Left lung (tissue), 10 donors: ENCODE results near the gene NFIA. TPM values are rescaled to one million over a fixed set of nuclear protein-coding genes. Genes with fewer than 3 reads are reported as not detected.

Experiments
- ATAC-seq: fragments of 200-7000 bp; cut with Tn5 transposase; one replicate; pipeline ENCODE4 v1.9.1; 2020; ENCODE audit warnings: moderate library complexity
- DNase-seq, 4 donors: peaks; one replicate each; pipeline ENCODE4 v3.0.0-alpha.2; 2013 to 2020
- H3K27ac ChIP-seq, 2 donors: fragments of 200-600 bp; sonication (generic) in 1 of 2; one replicate each; pipeline versions ENCODE4 v1.5.0 to v1.8.0; 2020 to 2021
- H3K27me3 ChIP-seq, 2 donors: fragments of 200-600 bp; sonication (generic) in 1 of 2; one replicate each; pipeline versions ENCODE4 v1.5.0 to v1.8.0; 2020 to 2021
- H3K36me3 ChIP-seq, 2 donors: fragments of 200-600 bp; sonication (generic) in 1 of 2; one replicate each; pipeline versions ENCODE4 v1.5.0 to v1.8.0; 2020 to 2021
- H3K4me1 ChIP-seq, 2 donors: fragments of 200-600 bp; one replicate each; pipeline ENCODE4 v1.8.0; 2021
- H3K4me3 ChIP-seq, 2 donors: fragments of 200-600 bp; sonication (generic) in 1 of 2; one replicate each; pipeline versions ENCODE4 v1.5.0 to v1.8.0; 2020 to 2021; ENCODE audit warnings: mild to moderate bottlenecking in 1 of 2
- H3K9me3 ChIP-seq, 2 donors: fragments of 200-600 bp; sonication (generic) in 1 of 2; one replicate each; pipeline versions ENCODE4 v1.5.0 to v1.8.0; 2020 to 2021
- CTCF ChIP-seq, 2 donors: fragments of 200-600 bp; sonication (generic) in 1 of 2; IDR thresholded peaks; one replicate each; pipeline versions ENCODE4 v1.5.0 to v1.8.0; 2021; ENCODE audit warnings: antibody characterized with exemption in 2 of 2
- intact Hi-C, 2 donors: fragments of 100-400 bp; cut with DNase I; formaldehyde crosslinking; loops; one replicate each; pipeline versions ENCODE4 v1.11.2 to v1.14.2; 2022
- polyA plus RNA-seq, 6 donors: library from polyadenylated mRNA; unstranded; fragments of 120-200 nt; gene quantifications; one replicate each; pipeline ENCODE4 v1.2.1, GENCODE V29; 2013; ENCODE audit not compliant: insufficient read length in 6 of 6
- total RNA-seq, 2 donors: library from RNA; stranded (reverse); fragmentation: NEBNext Ultra II Directional; extraction: Animal tissue kit (Norgen Biotek cat#: 25700); gene quantifications; one replicate each; pipeline ENCODE4 v1.2.1, GENCODE V29; 2021
- donor health status: DM: no; HTN: yes; CAD: no.
- donor health status: DM: no; HTN: no; CAD: no.

The NFIA gene
- total and polyA plus RNA-seq, 8 donors = 30.4 to 60.7 (median 37.6) TPM

- intact Hi-C loops = no loop called here
Measured at GRCh38 chr1:61434276-61434675, 351.9 kb downstream of the NFIA start.

GRCh38 chr1:61435226-61435625, 352.9 kb downstream of the NFIA start:
- Histone ChIP-seq H3K9me3 (no peaks in the 10 kb centered on the region), H3K27me3 (no peaks in the 10 kb centered on the region), H3K4me3 (no peak overlapping the region), H3K27ac (no peak overlapping the region), H3K36me3 (no peaks in the 10 kb centered on the region), H3K4me1 (no peaks in the 10 kb centered on the region)
- DNase-seq (no peak), ATAC-seq (no peak)
- intact Hi-C loops = no loop called here
- TF ChIP-seq CTCF (IDR thresholded peaks at IDR 0.05) = no peak

More at GRCh38 chr1:61434276-61434675, 351.9 kb downstream of the NFIA start:
- Histone ChIP-seq H3K27ac (no peak overlapping the region), H3K4me3 (no peak overlapping the region), H3K27me3 (no peaks in the 10 kb centered on the region), H3K9me3 (no peaks in the 10 kb centered on the region), H3K36me3 (no peaks in the 10 kb centered on the region), H3K4me1 (no peaks in the 10 kb centered on the region)
- no peak for TF ChIP-seq CTCF (IDR thresholded peaks at IDR 0.05)
- no peak for ATAC-seq
- DNase-seq = no peak

GRCh38 chr1:61436016-61436415, 353.7 kb downstream of the NFIA start:
- ATAC-seq (no peak), DNase-seq (no peak)
- Histone ChIP-seq H3K27me3 (no peaks in the 10 kb centered on the region), H3K36me3 (no peaks in the 10 kb centered on the region), H3K27ac (no peak overlapping the region), H3K4me3 (no peak overlapping the region), H3K9me3 (no peaks in the 10 kb centered on the region), H3K4me1 (no peaks in the 10 kb centered on the region)
- TF ChIP-seq CTCF (IDR thresholded peaks at IDR 0.05) = no peak
- intact Hi-C loops = no loop called here

GRCh38 chr1:61436491-61437120, 354.2 kb downstream of the NFIA start:
- H3K4me3 ChIP-seq = no peak overlapping the region
- TF ChIP-seq CTCF (IDR thresholded peaks at IDR 0.05) = no peak
- no peaks in the 10 kb centered on the region for H3K27me3 ChIP-seq
- H3K27ac ChIP-seq = no peak overlapping the region
- peak; percentile 35 for ATAC-seq
- H3K36me3 ChIP-seq = no peaks in the 10 kb centered on the region
- DNase-seq = no peak
- no peaks in the 10 kb centered on the region for H3K9me3 ChIP-seq
- no peaks in the 10 kb centered on the region for H3K4me1 ChIP-seq
- intact Hi-C loops = no loop called here

- no peak for TF ChIP-seq CTCF (IDR thresholded peaks at IDR 0.05)
- no peak overlapping the region for H3K4me3 ChIP-seq
- ATAC-seq = no peak
- no peak overlapping the region for H3K27ac ChIP-seq
- intact Hi-C loops = no loop called here
- no peaks in the 10 kb centered on the region for H3K27me3 ChIP-seq
- peaks cover 0 to 5% of the 10 kb centered on the region in 2 donors for H3K4me1 ChIP-seq
- no peaks in the 10 kb centered on the region for H3K9me3 ChIP-seq
- H3K36me3 ChIP-seq = no peaks in the 10 kb centered on the region
- no peak for DNase-seq
Measured at GRCh38 chr1:61439234-61439633, 356.9 kb downstream of the NFIA start.
